Measurements from ENCODE around the gene CDCA3.

DNA sequence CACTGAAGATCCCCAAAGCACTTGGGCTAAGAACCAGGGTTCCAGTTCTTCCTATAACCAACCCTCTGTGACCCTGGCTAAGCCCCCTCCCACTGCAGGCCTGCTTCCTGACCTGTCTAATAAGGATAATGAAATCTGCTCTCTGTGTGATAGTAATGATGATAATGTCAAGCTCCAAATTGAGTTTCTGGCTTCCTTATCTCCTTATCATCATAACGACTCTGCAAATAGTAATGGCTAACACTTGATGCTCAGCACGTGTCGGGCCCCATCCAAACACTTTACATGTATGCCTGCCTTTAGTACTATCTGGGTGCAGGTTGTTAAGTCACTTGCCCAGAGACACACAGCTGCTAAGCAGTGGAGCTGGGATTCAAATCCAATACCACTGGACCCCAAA lies 34.5 kb downstream of the CDCA3 start:
- no peak for TF ChIP-seq EZH2 (IDR thresholded peaks at IDR 0.05; ENCODE audit: borderline replicate concordance, low read length)
- TF ChIP-seq, protein P1, sequence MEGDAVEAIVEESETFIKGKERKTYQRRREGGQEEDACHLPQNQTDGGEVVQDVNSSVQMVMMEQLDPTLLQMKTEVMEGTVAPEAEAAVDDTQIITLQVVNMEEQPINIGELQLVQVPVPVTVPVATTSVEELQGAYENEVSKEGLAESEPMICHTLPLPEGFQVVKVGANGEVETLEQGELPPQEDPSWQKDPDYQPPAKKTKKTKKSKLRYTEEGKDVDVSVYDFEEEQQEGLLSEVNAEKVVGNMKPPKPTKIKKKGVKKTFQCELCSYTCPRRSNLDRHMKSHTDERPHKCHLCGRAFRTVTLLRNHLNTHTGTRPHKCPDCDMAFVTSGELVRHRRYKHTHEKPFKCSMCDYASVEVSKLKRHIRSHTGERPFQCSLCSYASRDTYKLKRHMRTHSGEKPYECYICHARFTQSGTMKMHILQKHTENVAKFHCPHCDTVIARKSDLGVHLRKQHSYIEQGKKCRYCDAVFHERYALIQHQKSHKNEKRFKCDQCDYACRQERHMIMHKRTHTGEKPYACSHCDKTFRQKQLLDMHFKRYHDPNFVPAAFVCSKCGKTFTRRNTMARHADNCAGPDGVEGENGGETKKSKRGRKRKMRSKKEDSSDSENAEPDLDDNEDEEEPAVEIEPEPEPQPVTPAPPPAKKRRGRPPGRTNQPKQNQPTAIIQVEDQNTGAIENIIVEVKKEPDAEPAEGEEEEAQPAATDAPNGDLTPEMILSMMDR (conservative IDR thresholded peaks at IDR 0.05 in 1 of 2, IDR thresholded peaks at IDR 0.05 in 1 of 2; ENCODE audit: extremely low read depth in 1 of 2, insufficient read depth in 1 of 2, low read depth in 1 of 2, low read length in 2 of 2) = no peak

All from mammary epithelial cell (primary cell).